ENCODE results near the gene GSTM5.
A peak's percentile ranks its signal among the peaks of the same experiment; 100 is the strongest.
"Not testable (repeated sequence)": the region's sequence is repeated elsewhere in the genome, so short reads cannot be mapped to it uniquely, and the experiment has no call there.

GSTM5 gene

GRCh38 chr1:109711593-109712320 lies at the start of gene GSTM5:
Gene GSTM5 (plus strand): TSS chr1:109712251. CDS start chr1:109712313, 62 bp downstream.
- DNase-seq: not testable (repeated sequence)

GRCh38 chr1:109664671-109665070 lies 47.4 kb upstream of the GSTM5 start:
- no peak for DNase-seq

- DNase-seq: peak; percentile 75 to 79
These were observed 44.5 kb upstream of the GSTM5 start, which contains the start of gene GSTM2 for GRCh38 chr1:109667452-109668122. Gene GSTM2 (plus strand): TSS chr1:109668057. CDS start chr1:109668116, 59 bp downstream.

DNA sequence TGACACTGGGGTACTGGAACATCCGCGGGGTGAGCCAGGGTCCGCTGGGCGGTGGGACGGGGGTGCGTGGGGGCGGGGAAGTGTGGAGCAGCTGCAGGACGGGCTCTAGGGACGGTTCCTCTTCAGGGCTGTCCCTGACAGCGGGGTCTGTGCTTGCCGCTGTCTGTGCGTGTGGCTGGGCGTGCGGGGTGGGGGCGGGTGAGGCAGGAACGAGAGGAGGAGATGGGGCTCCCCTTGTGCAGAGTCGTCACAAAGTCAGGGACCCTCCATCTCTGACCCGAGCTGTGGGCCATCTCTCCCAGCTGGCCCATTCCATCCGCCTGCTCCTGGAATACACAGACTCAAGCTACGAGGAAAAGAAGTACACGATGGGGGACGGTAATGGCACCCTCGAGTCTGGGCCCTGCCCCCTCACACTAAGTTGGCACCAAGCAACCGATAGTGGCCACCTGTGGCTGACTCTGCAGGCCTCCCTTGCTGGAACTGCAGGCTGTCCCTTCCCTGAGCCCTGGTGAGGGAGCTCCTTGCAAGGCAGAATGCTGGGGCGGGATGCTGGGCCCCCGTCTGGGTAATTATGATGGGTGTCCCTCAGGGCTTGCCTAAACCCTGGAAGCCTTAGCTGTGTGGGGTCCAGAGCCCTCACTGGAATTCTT lies 43.8 kb upstream of the GSTM5 start:
- DNase-seq: no peak

- no peak for DNase-seq
These were observed 42.7 kb upstream of the GSTM5 start for GRCh38 chr1:109669246-109669948.

DNA sequence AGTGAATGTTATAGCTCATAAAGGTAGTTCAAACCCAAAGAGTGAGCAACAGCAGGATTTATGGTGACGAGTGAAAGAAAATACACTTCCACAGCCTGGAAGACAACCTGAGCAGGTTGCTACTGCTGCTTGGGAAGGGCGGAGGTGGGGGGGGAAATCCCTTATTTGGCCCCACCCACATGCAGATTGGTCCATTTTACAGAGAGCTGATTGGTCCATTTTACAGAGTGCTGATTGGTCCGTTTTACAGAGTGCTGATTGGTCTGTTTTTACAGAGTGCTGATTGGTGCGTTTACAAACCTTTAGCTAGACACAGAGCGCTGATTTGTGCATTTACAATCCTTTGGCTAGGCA lies 42.1 kb upstream of the GSTM5 start:
- peak in 1 of 2 donors; percentile 16 for DNase-seq

DNA sequence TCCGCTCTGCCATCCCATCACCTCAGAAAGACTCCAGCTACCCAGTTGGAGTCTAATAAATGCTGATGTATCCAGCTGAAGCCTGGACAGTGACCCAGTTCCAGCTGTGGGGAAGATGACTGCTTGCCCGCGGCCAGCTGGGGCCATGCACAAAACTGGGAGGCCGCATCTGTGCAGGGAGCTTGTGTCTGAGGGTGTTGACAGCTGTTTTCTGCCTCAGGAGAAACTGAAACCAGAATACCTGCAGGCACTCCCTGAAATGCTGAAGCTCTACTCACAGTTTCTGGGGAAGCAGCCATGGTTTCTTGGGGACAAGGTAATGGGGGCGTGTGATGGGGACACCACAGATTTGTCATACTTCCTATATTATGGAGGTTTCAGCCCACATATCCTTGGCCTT lies 41.0 kb upstream of the GSTM5 start:
- DNase-seq: no peak

- not testable (repeated sequence) for DNase-seq
These were observed 38.2 kb upstream of the GSTM5 start for GRCh38 chr1:109673861-109674260.

GRCh38 chr1:109676683-109677381 lies 35.2 kb upstream of the GSTM5 start:
- DNase-seq: not testable (repeated sequence)

- DNase-seq: no peak
These were observed 34.6 kb upstream of the GSTM5 start for GRCh38 chr1:109677459-109677858.

- DNase-seq: not testable (repeated sequence)
These were observed 33.4 kb upstream of the GSTM5 start for GRCh38 chr1:109678637-109679036.

DNA sequence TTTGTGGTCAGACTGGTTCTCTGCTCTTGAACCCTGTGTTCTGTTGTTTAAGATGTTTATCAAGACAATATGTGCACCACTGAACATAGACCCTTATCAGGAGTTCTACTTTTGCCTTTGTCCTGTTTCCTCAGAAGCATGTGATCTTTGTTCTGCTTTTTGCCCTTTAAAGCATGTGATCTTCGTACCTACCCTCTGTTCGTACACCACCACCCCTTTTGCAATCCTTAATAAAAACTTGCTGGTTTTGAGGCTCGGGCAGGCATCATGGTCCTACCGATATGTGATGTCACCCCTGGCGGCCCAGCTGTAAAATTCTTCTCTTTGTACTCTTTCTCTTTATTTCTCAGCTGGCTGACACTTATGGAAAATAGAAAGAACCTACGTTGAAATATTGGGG lies 27.3 kb upstream of the GSTM5 start:
- not testable (repeated sequence) for DNase-seq

GRCh38 chr1:109685399-109685798 lies 26.7 kb upstream of the GSTM5 start:
- DNase-seq: not testable (repeated sequence)

GRCh38 chr1:109685890-109686289 lies 26.2 kb upstream of the GSTM5 start:
- DNase-seq: not testable (repeated sequence)

GRCh38 chr1:109687109-109687508 lies 24.9 kb upstream of the GSTM5 start:
- DNase-seq: not testable (repeated sequence)

DNA sequence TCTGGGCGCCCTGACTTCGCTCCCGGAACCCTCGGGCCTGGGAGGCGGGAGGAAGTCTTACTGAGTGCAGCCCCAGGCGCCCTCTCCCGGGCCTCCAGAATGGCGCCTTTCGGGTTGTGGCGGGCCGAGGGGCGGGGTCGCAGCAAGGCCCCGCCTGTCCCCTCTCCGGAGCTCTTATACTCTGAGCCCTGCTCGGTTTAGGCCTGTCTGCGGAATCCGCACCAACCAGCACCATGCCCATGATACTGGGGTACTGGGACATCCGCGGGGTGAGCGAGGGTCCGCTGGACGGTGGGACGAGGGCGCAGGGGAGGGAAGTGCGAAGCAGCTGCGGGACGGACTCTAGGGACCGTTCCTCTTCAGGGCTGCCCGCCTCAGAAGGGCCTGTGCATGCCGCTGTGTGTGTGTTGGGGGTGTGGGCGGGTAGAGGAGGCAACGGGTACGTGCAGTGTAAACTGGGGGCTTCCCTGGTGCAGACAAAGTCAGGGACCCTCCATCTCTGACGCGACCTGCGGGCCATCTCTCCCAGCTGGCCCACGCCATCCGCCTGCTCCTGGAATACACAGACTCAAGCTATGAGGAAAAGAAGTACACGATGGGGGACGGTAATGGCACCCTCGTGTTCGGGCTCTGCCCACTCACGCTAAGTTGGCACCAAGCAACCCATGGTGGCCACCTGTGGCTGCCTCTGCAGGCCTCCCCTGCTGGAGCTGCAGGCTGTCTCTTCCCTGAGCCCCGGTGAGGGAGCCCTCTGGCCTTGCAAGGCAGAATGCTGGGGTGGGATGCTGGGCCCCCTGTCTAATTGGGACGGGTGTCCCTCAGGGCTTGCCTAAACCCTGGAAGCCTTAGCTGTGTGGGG lies 24.2 kb upstream of the GSTM5 start, which contains the start of gene GSTM1:
Gene GSTM1, plus strand, starts transcription at position 177 of the 859 bp plus-strand sequence. Its CDS starts 57 bp downstream, at position 234.
- peak in 1 of 2 donors; percentile 81 for DNase-seq

GRCh38 chr1:109689844-109690405 lies 22.1 kb upstream of the GSTM5 start:
- DNase-seq: no peak

- DNase-seq: no peak
These were observed 20.3 kb upstream of the GSTM5 start for GRCh38 chr1:109691759-109692158.

- not testable (repeated sequence) for DNase-seq
These were observed 17.7 kb upstream of the GSTM5 start for GRCh38 chr1:109694400-109694799.

- not testable (repeated sequence) for DNase-seq
These were observed 16.9 kb upstream of the GSTM5 start for GRCh38 chr1:109695138-109695537.

GRCh38 chr1:109697066-109697465 lies 15.0 kb upstream of the GSTM5 start:
- no peak for DNase-seq

Measured in CD4-positive, alpha-beta T cell treated with Interleukin-4 for 1 hour (primary cell).